Esophagus squamous epithelium (tissue), 4 donors: Measurements from ENCODE around the gene CLDN25.

Source experiments
- POLR2A ChIP-seq, 4 donors: fragments of 450-650 bp; IDR thresholded peaks; one replicate each; pipeline ENCODE4 v1.6.1; 2017; ENCODE audit warnings: antibody characterized with exemption in 4 of 4, mild to moderate bottlenecking in 4 of 4, moderate library complexity in 3 of 4
- TF ChIP-seq, protein P1 (sequence below), 6 experiments: fragments of 450-650 bp in 4 of 6; fragments of 200-600 bp in 2 of 6; sonication (generic) in 2 of 6; IDR thresholded peaks; one replicate each; pipeline ENCODE4 v1.5.1; 2016 to 2019; ENCODE audit warnings: antibody characterized with exemption in 6 of 6, mild to moderate bottlenecking in 4 of 6, moderate library complexity in 4 of 6

DNA sequence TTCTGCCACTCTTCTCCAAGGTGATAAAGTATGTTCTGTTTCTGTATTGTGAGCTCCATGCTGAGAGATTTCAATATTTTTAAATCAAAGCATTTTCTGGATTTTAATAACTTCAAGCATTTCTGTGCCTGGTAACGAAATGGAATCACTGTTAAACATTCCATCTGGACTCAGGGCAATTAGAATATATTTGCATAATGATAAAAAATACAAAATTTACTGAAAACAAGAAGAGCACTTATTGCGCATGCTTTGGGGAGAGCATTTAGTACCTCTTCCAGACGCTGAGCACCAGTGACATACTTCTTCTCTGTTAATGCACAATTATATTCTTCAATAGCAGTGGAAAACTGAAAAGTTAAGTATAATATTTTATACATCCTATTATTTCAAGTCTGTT is 19.4 kb upstream of the CLDN25 start:
- TF ChIP-seq, protein P1, sequence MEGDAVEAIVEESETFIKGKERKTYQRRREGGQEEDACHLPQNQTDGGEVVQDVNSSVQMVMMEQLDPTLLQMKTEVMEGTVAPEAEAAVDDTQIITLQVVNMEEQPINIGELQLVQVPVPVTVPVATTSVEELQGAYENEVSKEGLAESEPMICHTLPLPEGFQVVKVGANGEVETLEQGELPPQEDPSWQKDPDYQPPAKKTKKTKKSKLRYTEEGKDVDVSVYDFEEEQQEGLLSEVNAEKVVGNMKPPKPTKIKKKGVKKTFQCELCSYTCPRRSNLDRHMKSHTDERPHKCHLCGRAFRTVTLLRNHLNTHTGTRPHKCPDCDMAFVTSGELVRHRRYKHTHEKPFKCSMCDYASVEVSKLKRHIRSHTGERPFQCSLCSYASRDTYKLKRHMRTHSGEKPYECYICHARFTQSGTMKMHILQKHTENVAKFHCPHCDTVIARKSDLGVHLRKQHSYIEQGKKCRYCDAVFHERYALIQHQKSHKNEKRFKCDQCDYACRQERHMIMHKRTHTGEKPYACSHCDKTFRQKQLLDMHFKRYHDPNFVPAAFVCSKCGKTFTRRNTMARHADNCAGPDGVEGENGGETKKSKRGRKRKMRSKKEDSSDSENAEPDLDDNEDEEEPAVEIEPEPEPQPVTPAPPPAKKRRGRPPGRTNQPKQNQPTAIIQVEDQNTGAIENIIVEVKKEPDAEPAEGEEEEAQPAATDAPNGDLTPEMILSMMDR (IDR thresholded peaks at IDR 0.05): no peak
- no peak for TF ChIP-seq POLR2A (IDR thresholded peaks at IDR 0.05)
